DND-41 (cell line): Measurements from ENCODE around the gene CCR7.
"Not testable (repeated sequence)": the region's sequence is repeated elsewhere in the genome, so short reads cannot be mapped to it uniquely, and the experiment has no call there.

Experiments used
- CTCF ChIP-seq: IDR thresholded peaks from 2 replicates; pipeline ENCODE4 v1.5.1; 2012; ENCODE audit warnings: borderline replicate concordance, low read length, moderate library complexity, mild to moderate bottlenecking; ENCODE audit not compliant: poor library complexity, severe bottlenecking; ENCODE audit errors: extremely low read depth
- EZH2 ChIP-seq: IDR thresholded peaks from 3 replicates; pipeline ENCODE4 v1.6.1; 2012; ENCODE audit warnings: borderline replicate concordance, low read depth, mild to moderate bottlenecking, moderate library complexity, low read length, inconsistent platforms; ENCODE audit not compliant: severe bottlenecking

GRCh38 chr17:40572245-40572993 lies 7.1 kb upstream of the CCR7 start:
- TF ChIP-seq CTCF, EZH2: not testable (repeated sequence)
